C4-2B (cell line): ENCODE data around the gene CMTM2.
"Not testable (repeated sequence)": the region's sequence is repeated elsewhere in the genome, so short reads cannot be mapped to it uniquely, and the experiment has no call there.

Experiments
- H3K27ac ChIP-seq: fragments of 450-650 bp; 2 replicates; pipeline ENCODE4 v1.5.1; 2017
- ZFX ChIP-seq: fragments of 450-650 bp; IDR thresholded peaks from 2 replicates; pipeline ENCODE4 v1.6.1; 2017
- TF ChIP-seq, protein P1 (sequence below): fragments of 450-650 bp; conservative IDR thresholded peaks from 2 replicates; pipeline ENCODE4 v1.5.1; 2017; ENCODE audit warnings: mild to moderate bottlenecking

The CMTM2 gene

DNA sequence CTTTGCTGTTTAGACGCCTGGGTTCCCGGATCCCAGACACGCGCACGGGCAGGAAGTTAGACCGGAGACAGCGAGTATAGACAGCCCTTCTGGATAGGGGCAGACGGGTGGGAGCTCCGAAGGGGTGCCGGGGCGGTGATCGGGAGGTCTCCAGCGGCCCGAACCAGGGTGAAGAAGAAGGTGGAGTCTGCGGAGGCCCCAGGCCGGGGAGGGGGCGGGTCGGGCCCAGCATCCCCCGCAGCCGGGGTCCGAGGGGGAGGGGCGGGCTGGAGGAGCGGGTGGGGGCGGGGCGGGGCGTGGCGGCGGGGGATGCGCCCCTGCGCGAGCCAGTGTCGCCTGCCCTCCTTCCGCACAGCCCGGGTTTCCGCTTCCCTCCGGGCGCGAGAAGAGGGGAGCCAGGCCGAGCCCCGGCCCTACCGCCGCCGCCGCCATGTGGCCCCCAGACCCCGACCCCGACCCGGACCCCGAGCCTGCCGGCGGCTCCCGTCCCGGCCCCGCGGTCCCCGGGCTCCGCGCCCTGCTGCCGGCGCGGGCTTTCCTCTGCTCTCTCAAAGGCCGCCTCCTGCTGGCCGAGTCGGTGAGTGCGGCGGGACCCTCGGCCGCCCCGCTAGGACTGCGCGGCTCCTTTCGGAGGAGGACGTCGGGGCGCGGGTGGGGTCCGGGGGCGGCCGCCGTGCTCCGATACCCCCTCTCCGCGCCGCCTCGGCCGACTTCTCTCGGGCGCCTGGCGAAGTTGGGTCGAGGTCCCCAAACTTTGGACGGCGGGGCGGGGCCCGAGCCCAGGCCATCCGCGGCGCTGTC, 25.3 kb downstream of the CMTM2 start, which contains the start of gene CMTM3:
Gene CMTM3, plus strand, starts transcription at position 329 of the 801 bp plus-strand sequence. Its CDS starts 102 bp downstream, at position 431.
- H3K27ac ChIP-seq = no peak within 1 kb of the TSS
- TF ChIP-seq ZFX = no peak
- TF ChIP-seq, protein P1, sequence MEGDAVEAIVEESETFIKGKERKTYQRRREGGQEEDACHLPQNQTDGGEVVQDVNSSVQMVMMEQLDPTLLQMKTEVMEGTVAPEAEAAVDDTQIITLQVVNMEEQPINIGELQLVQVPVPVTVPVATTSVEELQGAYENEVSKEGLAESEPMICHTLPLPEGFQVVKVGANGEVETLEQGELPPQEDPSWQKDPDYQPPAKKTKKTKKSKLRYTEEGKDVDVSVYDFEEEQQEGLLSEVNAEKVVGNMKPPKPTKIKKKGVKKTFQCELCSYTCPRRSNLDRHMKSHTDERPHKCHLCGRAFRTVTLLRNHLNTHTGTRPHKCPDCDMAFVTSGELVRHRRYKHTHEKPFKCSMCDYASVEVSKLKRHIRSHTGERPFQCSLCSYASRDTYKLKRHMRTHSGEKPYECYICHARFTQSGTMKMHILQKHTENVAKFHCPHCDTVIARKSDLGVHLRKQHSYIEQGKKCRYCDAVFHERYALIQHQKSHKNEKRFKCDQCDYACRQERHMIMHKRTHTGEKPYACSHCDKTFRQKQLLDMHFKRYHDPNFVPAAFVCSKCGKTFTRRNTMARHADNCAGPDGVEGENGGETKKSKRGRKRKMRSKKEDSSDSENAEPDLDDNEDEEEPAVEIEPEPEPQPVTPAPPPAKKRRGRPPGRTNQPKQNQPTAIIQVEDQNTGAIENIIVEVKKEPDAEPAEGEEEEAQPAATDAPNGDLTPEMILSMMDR = peak; percentile 70

- no peak overlapping the region for H3K27ac ChIP-seq
Measured at GRCh38 chr16:66605177-66605978, 26.1 kb downstream of the CMTM2 start.

DNA sequence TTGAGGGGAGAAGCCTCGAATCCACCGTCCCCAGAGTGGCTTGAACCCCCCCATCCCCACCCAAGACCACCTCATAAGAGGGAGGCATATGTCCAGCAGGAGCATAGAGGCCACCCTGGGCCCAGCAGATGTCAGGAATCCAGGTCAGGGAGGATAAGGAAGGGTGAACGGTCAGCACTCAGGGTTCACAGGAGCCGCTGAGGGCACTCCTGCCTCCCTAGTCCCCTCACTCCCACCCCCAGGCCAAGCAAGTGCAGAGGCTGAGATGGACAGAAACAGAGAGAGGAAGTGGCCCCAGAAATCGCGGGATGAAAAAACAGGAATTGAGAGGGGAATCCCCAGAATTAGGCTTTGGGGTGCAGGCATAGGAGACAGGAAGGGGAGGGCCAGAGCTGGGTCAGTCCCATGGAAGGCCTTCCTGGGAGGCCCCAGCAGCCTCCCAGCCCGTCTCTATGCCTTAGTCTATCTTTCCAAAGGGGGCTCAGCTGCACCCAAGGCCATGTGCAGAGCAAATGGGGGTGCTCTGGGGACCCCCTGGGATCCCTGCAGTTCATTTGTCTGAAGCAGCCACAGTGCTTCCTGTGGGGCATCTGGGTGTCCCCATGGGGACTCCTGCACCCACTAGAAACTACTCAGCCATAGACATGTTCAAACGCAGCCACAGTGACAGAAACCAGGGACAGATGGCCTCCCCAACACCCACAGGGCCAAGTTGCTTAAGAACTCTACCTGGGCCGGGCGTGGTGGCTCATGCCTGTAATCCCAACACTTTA, 26.9 kb downstream of the CMTM2 start:
- TF ChIP-seq, protein P1 = no peak
- no peak for TF ChIP-seq ZFX
- H3K27ac ChIP-seq = no peak overlapping the region

More at GRCh38 chr16:66605177-66605978, 26.1 kb downstream of the CMTM2 start:
- TF ChIP-seq, protein P1 = no peak; the same call in 1 of the 2 replicates
- TF ChIP-seq ZFX = no peak

- no peak for TF ChIP-seq ZFX
- TF ChIP-seq, protein P1 = peak; percentile 96
- H3K27ac ChIP-seq = peak overlapping the region; percentile 12; the same call in 1 of the 2 replicates
Measured at GRCh38 chr16:66608241-66609138, 29.2 kb downstream of the CMTM2 start.

- TF ChIP-seq ZFX = no peak
- TF ChIP-seq, protein P1 = no peak
- H3K27ac ChIP-seq = peak overlapping the region; percentile 12; the same call in 1 of the 2 replicates
Measured at GRCh38 chr16:66609139-66609510, 29.9 kb downstream of the CMTM2 start.

- no peak overlapping the region for H3K27ac ChIP-seq
- TF ChIP-seq, protein P1 = no peak
- no peak for TF ChIP-seq ZFX
Measured at GRCh38 chr16:66610111-66610820, 31.0 kb downstream of the CMTM2 start.

- H3K27ac ChIP-seq = not testable (repeated sequence)
Measured at GRCh38 chr16:66611911-66612310, 32.6 kb downstream of the CMTM2 start.
